ENCODE measurements around the gene NTRK3. TPM values are rescaled to one million over a fixed set of nuclear protein-coding genes. Genes with fewer than 3 reads are reported as not detected.

NTRK3 gene
- total RNA-seq, 4 donors from 2014 or later: 0.09 to 2.7 (median 0.62) TPM

DNA sequence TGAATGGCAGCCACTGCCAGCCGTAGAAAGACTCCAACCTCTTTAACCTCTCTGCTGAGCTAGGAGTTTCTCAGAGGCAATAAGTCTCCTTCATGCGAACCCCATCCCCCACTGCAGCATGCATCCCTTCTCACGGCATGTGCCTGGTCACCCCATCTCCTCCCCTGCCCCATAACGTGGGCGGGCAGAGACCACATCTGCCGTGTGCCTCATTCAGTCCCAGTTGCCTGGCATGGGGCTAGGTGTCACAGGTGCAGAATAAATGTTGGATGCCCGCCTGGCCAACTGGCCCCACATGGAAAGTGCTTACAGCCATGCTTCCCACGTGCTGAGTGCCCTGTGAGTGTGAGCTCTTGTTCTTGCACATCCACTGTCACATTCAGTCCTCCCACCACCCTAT lies 43.5 kb upstream of the NTRK3 start:
- Histone ChIP-seq H3K4me3 (no peak overlapping the region), H3K36me3 (no peaks in the 10 kb centered on the region), H3K9me3 (no peaks in the 10 kb centered on the region), H3K27ac (no peak overlapping the region), H3K27me3 (peaks cover 0 to 10% (median 0%) of the 10 kb centered on the region in 4 donors), H3K4me1 (no peaks in the 10 kb centered on the region)
- intact Hi-C loops (cut with DNase I): no loop called here
- 45 to 72% methylated on average over 2 to 6 of the region's 8 CpGs for WGBS, 2 donors
- DNase-seq: no peak
- TF ChIP-seq, protein P1, sequence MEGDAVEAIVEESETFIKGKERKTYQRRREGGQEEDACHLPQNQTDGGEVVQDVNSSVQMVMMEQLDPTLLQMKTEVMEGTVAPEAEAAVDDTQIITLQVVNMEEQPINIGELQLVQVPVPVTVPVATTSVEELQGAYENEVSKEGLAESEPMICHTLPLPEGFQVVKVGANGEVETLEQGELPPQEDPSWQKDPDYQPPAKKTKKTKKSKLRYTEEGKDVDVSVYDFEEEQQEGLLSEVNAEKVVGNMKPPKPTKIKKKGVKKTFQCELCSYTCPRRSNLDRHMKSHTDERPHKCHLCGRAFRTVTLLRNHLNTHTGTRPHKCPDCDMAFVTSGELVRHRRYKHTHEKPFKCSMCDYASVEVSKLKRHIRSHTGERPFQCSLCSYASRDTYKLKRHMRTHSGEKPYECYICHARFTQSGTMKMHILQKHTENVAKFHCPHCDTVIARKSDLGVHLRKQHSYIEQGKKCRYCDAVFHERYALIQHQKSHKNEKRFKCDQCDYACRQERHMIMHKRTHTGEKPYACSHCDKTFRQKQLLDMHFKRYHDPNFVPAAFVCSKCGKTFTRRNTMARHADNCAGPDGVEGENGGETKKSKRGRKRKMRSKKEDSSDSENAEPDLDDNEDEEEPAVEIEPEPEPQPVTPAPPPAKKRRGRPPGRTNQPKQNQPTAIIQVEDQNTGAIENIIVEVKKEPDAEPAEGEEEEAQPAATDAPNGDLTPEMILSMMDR (IDR thresholded peaks at IDR 0.05): no peak
- TF ChIP-seq POLR2A (IDR thresholded peaks at IDR 0.05): no peak

DNA sequence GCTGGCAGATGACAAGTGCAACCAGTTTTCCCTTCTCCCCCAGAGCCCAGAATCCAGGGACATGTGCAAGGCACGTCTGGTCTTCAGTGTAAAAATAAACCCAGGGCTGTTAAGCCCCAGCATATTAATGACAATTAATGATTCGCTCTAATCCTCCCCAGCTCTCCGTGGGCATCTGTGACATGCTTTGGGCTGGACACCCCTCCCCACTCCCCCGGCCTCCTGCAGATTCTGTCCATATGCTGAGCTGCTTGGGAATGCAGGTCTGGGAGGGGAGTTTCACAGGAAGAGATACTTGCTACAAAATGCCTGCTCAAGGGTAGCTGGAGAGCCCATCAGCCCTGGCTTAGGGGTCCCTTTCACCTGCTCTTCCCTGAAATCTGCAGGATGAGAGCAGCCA lies 43.0 kb upstream of the NTRK3 start:
- H3K36me3 ChIP-seq: no peaks in the 10 kb centered on the region
- H3K27me3 ChIP-seq: peaks cover 0 to 10% (median 0%) of the 10 kb centered on the region in 4 donors
- no peaks in the 10 kb centered on the region for H3K4me1 ChIP-seq
- 60% methylated on average over 1 of the region's 4 CpGs; no CpG with 5 or more reads in 1 of the 2 donors for WGBS, 2 donors
- no peak overlapping the region for H3K27ac ChIP-seq
- intact Hi-C loops (cut with DNase I): no loop called here
- no peak for DNase-seq
- TF ChIP-seq, protein P1 (IDR thresholded peaks at IDR 0.05): no peak
- TF ChIP-seq POLR2A (IDR thresholded peaks at IDR 0.05): no peak
- no peak overlapping the region for H3K4me3 ChIP-seq
- no peaks in the 10 kb centered on the region for H3K9me3 ChIP-seq

DNA sequence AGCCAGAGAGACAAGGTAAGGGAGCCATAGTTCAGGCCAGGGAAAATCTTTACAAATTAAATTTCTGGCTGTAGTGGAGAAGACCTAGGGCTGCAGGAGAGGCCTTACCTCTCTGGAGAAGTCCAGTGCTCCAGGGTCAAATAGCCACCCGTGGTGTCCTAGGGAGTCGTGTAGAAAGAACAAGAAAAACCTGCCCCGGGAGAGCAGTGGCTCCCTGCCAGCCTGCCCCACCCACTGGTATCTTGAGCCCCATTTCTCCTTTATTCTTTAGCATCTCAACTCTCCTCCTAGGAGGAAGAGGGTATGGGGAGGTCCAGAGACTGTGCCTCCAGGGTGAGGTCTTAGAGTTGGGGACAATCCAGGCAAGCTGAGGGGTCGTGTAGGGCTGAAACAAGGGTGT lies 32.1 kb upstream of the NTRK3 start:
- TF ChIP-seq POLR2A (IDR thresholded peaks at IDR 0.05): no peak
- TF ChIP-seq, protein P1 (IDR thresholded peaks at IDR 0.05): no peak
- H3K27me3 ChIP-seq: peaks cover 0 to 48% (median 0%) of the 10 kb centered on the region in 4 donors
- no peaks in the 10 kb centered on the region for H3K4me1 ChIP-seq
- no peak overlapping the region for H3K4me3 ChIP-seq
- H3K36me3 ChIP-seq: no peaks in the 10 kb centered on the region
- H3K27ac ChIP-seq: no peak overlapping the region
- no peak for DNase-seq
- 51 to 55% methylated on average over 4 of the region's 4 CpGs for WGBS, 2 donors
- no peaks in the 10 kb centered on the region for H3K9me3 ChIP-seq
- intact Hi-C loops (cut with DNase I): no loop called here

DNA sequence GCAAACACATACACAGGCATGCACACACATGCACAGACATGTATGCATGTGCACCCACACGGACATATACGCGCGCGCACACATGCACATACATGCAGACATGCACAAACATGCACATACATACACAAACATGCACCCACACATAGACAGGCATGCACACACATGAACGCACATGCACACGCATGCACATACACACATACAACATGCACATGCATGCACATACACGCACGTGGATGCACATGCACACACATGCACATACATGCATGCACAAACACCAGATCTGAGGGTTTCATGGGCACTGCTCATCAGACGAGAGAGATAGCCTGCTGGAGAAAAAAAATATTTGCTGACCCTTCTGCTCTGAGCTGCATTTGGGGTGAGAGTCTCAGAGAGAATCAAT lies 31.7 kb upstream of the NTRK3 start:
- no peaks in the 10 kb centered on the region for H3K9me3 ChIP-seq
- WGBS, 2 donors: 81 to 86% methylated on average over 10 of the region's 10 CpGs
- TF ChIP-seq, protein P1 (IDR thresholded peaks at IDR 0.05): no peak
- TF ChIP-seq POLR2A (IDR thresholded peaks at IDR 0.05): no peak
- no peak overlapping the region for H3K27ac ChIP-seq
- no peaks in the 10 kb centered on the region for H3K4me1 ChIP-seq
- peaks cover 0 to 52% (median 0%) of the 10 kb centered on the region in 4 donors for H3K27me3 ChIP-seq
- no peak overlapping the region for H3K4me3 ChIP-seq
- intact Hi-C loops (cut with DNase I): no loop called here
- DNase-seq: no peak
- H3K36me3 ChIP-seq: no peaks in the 10 kb centered on the region

DNA sequence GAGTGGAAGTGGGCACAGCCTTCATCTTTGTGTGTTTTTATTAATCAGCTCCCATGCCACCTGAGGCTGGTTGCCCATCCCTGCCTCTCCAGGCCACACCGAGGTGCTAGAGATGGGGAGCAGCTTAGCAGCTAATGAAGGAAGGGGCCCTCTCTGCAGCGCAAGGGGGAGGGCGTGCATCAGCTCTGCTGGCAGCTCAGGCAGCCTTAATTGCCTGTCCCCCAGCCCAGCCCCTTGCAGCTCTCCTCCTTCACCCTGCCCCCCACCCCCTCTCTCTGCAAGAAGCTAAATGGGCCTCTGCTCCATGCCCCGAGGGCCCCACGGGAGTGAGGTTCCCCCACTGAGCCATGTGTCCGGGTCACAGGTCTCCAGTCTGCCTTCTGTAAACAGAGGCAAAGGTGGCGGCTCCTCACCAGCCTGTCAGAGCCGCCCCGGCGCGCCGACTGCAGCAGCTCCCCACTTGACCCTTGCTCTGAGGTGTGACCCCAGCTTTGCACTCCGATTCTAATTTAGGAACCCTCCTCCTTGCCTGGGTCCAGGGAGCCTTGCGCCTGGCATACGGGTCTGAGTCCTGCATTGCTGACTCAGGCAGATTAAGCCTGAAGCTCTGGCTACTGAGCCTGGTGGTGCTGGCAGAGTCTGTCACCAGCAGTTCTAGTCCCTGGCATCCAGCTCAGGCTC lies 27.9 kb upstream of the NTRK3 start:
- Histone ChIP-seq H3K4me1 (no peaks in the 10 kb centered on the region), H3K4me3 (no peak overlapping the region), H3K9me3 (no peaks in the 10 kb centered on the region), H3K27ac (no peak overlapping the region), H3K36me3 (no peaks in the 10 kb centered on the region), H3K27me3 (peaks cover 0 to 87% (median 0%) of the 10 kb centered on the region in 4 donors)
- intact Hi-C loops (cut with DNase I): no loop called here
- 0% methylated on average over 1 to 5 of the region's 15 CpGs for WGBS, 2 donors
- no peak for DNase-seq
- TF ChIP-seq, protein P1 (IDR thresholded peaks at IDR 0.05): no peak
- no peak for TF ChIP-seq POLR2A (IDR thresholded peaks at IDR 0.05)
